Lower leg skin (tissue), 3 donors: ENCODE data around the gene TPRN.

ENCODE experiments used
- CTCF ChIP-seq, 3 donors: fragments of 450-650 bp; IDR thresholded peaks; one replicate each; pipeline ENCODE4 v1.5.1; 2016; ENCODE audit warnings: antibody characterized with exemption in 3 of 3, mild to moderate bottlenecking in 3 of 3, moderate library complexity in 2 of 3
- POLR2A ChIP-seq, 2 donors: fragments of 450-650 bp; IDR thresholded peaks; one replicate each; pipeline ENCODE4 v1.6.1; 2016 to 2017; ENCODE audit warnings: antibody characterized with exemption in 2 of 2, mild to moderate bottlenecking in 1 of 2, moderate library complexity in 1 of 2

- TF ChIP-seq CTCF (IDR thresholded peaks at IDR 0.05) (no peak), POLR2A (IDR thresholded peaks at IDR 0.05) (no peak)
Measured at GRCh38 chr9:137206602-137207001, 6.1 kb upstream of the TPRN start.
